ENCODE results near the gene ZNF804B.

ZNF804B gene

GRCh38 chr7:89316584-89317251 lies 557.2 kb downstream of the ZNF804B start:
- DNase-seq, result no peak

- no peak for DNase-seq
Measured at GRCh38 chr7:89332026-89332425, 572.5 kb downstream of the ZNF804B start.

- DNase-seq, result no peak
Measured at GRCh38 chr7:89334797-89335196, 575.3 kb downstream of the ZNF804B start.

GRCh38 chr7:89335490-89335889 lies 576.0 kb downstream of the ZNF804B start:
- DNase-seq, result no peak

GRCh38 chr7:89336121-89336520 lies 576.6 kb downstream of the ZNF804B start:
- DNase-seq, result no peak

- DNase-seq, result no peak
Measured at GRCh38 chr7:89339748-89340147, 580.2 kb downstream of the ZNF804B start.

- DNase-seq, result no peak
Measured at GRCh38 chr7:89357121-89357520, 597.6 kb downstream of the ZNF804B start.

- no peak for DNase-seq
Measured at GRCh38 chr7:89377219-89377618, 617.7 kb downstream of the ZNF804B start.

GRCh38 chr7:89385411-89385810 lies 625.9 kb downstream of the ZNF804B start:
- no peak for DNase-seq

Data from NCI-H1105 (cell line).